Neural crest cell (in vitro differentiated cells): ENCODE data around the gene PAX9. TPM values are rescaled to one million over a fixed set of nuclear protein-coding genes. Genes with fewer than 3 reads are reported as not detected.

ENCODE experiments used
- DNase-seq: peaks from one replicate; pipeline ENCODE4 v3.0.0; 2021; ENCODE audit warnings: low read depth, mixed read lengths, low spot score
- H3K27ac Mint-ChIP-seq: one replicate; pipeline ENCODE4 v1.8.0; 2021; ENCODE audit warnings: mild to moderate bottlenecking, mixed read lengths; ENCODE audit not compliant: unreplicated experiment
- H3K27me3 Mint-ChIP-seq: 2 replicates; pipeline ENCODE4 v1.8.0; 2021; ENCODE audit warnings: low read depth, mild to moderate bottlenecking, mixed read lengths
- H3K36me3 Mint-ChIP-seq: 2 replicates; pipeline ENCODE4 v1.8.0; 2021; ENCODE audit warnings: low read depth, mild to moderate bottlenecking, mixed read lengths
- H3K4me1 Mint-ChIP-seq: 2 replicates; pipeline ENCODE4 v1.8.0; 2021; ENCODE audit warnings: mixed read lengths
- H3K4me3 Mint-ChIP-seq: one replicate; pipeline ENCODE4 v1.8.0; 2021; ENCODE audit warnings: mild to moderate bottlenecking, mixed read lengths
- H3K9me3 Mint-ChIP-seq: 2 replicates; pipeline ENCODE4 v1.8.0; 2021; ENCODE audit warnings: mixed read lengths
- CTCF ChIP-seq: fragments of 200-600 bp; sonication (generic); conservative IDR thresholded peaks from 2 replicates; pipeline ENCODE4 v1.5.0; 2021; ENCODE audit warnings: antibody characterized with exemption, mild to moderate bottlenecking
- total RNA-seq: library from RNA; stranded (reverse); gene quantifications from 2 replicates; pipeline ENCODE4 v1.2.1, GENCODE V29; 2021

Gene PAX9
- total RNA-seq, 1 donor from 2014 or later: not detected

DNA sequence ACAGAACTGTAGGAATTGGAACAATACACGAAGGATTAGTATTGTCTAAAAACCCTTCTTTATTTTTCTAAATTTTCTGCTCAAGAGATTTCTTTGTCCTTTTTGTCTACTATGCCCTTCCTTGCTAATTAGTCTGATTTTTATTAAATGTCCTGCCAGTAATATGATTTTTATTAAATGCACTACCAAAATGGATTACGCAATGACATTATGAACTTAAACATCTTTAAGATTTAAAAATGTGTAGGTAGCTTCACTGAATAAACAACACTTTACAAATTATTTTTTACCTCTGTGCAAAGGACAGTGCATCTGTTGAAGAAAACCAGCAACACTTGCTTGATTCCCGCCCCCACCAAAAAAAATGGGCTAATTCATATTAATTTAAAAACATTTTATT, 8.2 kb upstream of the PAX9 start:
- TF ChIP-seq CTCF: no peak
- no peak overlapping the region for H3K4me3 Mint-ChIP-seq
- H3K27me3 Mint-ChIP-seq: peaks cover 100% of the 10 kb centered on the region
- peaks cover 12% of the 10 kb centered on the region for H3K4me1 Mint-ChIP-seq
- no peak overlapping the region for H3K27ac Mint-ChIP-seq
- no peaks in the 10 kb centered on the region for H3K36me3 Mint-ChIP-seq
- H3K9me3 Mint-ChIP-seq: no peaks in the 10 kb centered on the region
- DNase-seq: no peak

DNA sequence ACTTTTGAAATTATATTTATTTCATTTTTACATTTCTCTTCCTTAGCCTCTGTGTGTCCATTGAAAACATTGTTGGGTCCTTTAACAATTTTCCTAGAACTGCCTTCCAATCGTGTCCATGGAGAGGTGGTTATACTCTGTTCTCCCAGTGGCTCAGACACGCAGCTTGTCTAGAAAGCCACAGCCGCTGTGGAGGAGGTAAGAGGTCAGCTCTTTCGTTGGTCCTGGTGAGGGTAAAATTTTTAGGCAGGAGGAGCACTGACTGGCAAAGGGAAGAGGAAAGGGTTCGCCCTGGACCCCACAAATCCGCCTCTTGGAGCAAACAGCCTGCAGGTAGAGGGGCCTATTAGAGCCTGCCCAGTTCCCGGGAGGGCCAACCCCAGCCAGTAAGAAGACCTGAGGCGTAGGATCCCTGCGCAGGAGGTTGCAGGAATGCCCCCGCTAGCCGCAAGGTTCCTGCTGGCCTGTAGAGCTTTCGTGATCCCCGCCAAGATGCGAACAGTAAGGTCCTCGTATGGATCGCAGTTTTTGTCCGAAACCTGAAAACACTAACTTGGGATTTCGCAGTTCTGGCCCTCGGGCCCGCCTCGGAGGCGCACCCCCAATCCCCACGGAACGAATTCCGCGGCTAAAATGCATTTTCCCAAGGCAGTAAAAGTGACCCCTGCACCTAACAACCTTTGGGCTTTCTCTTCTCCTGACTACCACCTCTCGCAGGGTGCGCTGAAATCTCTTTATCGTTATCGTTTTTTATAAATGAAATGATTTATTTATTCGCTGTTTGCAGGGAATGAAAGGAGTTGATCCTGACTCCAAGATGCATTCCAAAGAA, 7.5 kb upstream of the PAX9 start:
- no peak for DNase-seq

GRCh38 chr14:36654794-36655381, 6.8 kb upstream of the PAX9 start:
- Mint-ChIP-seq H3K4me3 (no peak overlapping the region), H3K4me1 (peaks cover 14% of the 10 kb centered on the region), H3K36me3 (no peaks in the 10 kb centered on the region), H3K27me3 (peaks cover 100% of the 10 kb centered on the region), H3K9me3 (no peaks in the 10 kb centered on the region), H3K27ac (no peak overlapping the region)
- no peak for DNase-seq
- no peak for TF ChIP-seq CTCF

More for the DNA sequence above, 7.5 kb upstream of the PAX9 start:
- peaks cover 14% of the 10 kb centered on the region for H3K4me1 Mint-ChIP-seq
- no peak overlapping the region for H3K27ac Mint-ChIP-seq
- H3K9me3 Mint-ChIP-seq: no peaks in the 10 kb centered on the region
- peaks cover 100% of the 10 kb centered on the region for H3K27me3 Mint-ChIP-seq
- TF ChIP-seq CTCF: no peak
- H3K4me3 Mint-ChIP-seq: no peak overlapping the region
- H3K36me3 Mint-ChIP-seq: no peaks in the 10 kb centered on the region

- no peak overlapping the region for H3K27ac Mint-ChIP-seq
- H3K4me3 Mint-ChIP-seq: peak overlapping the region; percentile 33
- TF ChIP-seq CTCF: no peak
- H3K9me3 Mint-ChIP-seq: no peaks in the 10 kb centered on the region
- peaks cover 100% of the 10 kb centered on the region for H3K27me3 Mint-ChIP-seq
- no peaks in the 10 kb centered on the region for H3K36me3 Mint-ChIP-seq
- no peak for DNase-seq
- peaks cover 14% of the 10 kb centered on the region for H3K4me1 Mint-ChIP-seq
Observed at GRCh38 chr14:36655571-36655962, 6.1 kb upstream of the PAX9 start.

GRCh38 chr14:36655963-36656686, 5.5 kb upstream of the PAX9 start:
- no peaks in the 10 kb centered on the region for H3K36me3 Mint-ChIP-seq
- TF ChIP-seq CTCF: peak; percentile 78
- peak overlapping the region; percentile 39 for H3K4me3 Mint-ChIP-seq
- DNase-seq: peak; percentile 66
- no peak overlapping the region for H3K27ac Mint-ChIP-seq
- peaks cover 100% of the 10 kb centered on the region for H3K27me3 Mint-ChIP-seq
- peaks cover 14% of the 10 kb centered on the region for H3K4me1 Mint-ChIP-seq
- H3K9me3 Mint-ChIP-seq: no peaks in the 10 kb centered on the region
